Kidney epithelial cell (primary cell): Measurements from ENCODE around the gene HYAL3. TPM values are rescaled to one million over a fixed set of nuclear protein-coding genes. Genes with fewer than 3 reads are reported as not detected.
"Not testable (repeated sequence)": the region's sequence is repeated elsewhere in the genome, so short reads cannot be mapped to it uniquely, and the experiment has no call there.

ENCODE experiments used
- DNase-seq: peaks from one replicate; pipeline ENCODE4 v3.0.0-alpha.2; 2010; ENCODE audit warnings: low read depth
- H3K27me3 ChIP-seq: 2 replicates; pipeline ENCODE4 v1.6.0; 2011; ENCODE audit warnings: low read length; ENCODE audit not compliant: control insufficient read depth, insufficient read depth
- H3K36me3 ChIP-seq: 2 replicates; pipeline ENCODE4 v1.5.1; 2011; ENCODE audit warnings: low read length; ENCODE audit not compliant: control insufficient read depth, insufficient read depth
- H3K4me3 ChIP-seq: 2 replicates; pipeline ENCODE4 v1.5.1; 2011; ENCODE audit warnings: low read depth, mild to moderate bottlenecking, control low read depth, low read length
- CTCF ChIP-seq: IDR thresholded peaks from 2 replicates; pipeline ENCODE4 v1.5.1; 2011; ENCODE audit warnings: mild to moderate bottlenecking, moderate library complexity, low read length, control low read depth, inconsistent platforms; ENCODE audit not compliant: insufficient read depth, poor library complexity, severe bottlenecking
- total RNA-seq: library from RNA; depleted of rRNA; stranded (reverse); fragments of >200 nt; gene quantifications from 2 replicates; pipeline ENCODE4 v1.2.3, GENCODE V29; 2015

Gene HYAL3
- total RNA-seq, 1 donor from 2014 or later: 7.6 TPM

GRCh38 chr3:50246517-50246954 lies 52.7 kb downstream of the HYAL3 start:
- Histone ChIP-seq H3K36me3 (peaks cover 7% of the 10 kb centered on the region), H3K27me3 (no peaks in the 10 kb centered on the region), H3K4me3 (no peak overlapping the region)
- no peak for TF ChIP-seq CTCF
- peak; percentile 78 for DNase-seq

DNA sequence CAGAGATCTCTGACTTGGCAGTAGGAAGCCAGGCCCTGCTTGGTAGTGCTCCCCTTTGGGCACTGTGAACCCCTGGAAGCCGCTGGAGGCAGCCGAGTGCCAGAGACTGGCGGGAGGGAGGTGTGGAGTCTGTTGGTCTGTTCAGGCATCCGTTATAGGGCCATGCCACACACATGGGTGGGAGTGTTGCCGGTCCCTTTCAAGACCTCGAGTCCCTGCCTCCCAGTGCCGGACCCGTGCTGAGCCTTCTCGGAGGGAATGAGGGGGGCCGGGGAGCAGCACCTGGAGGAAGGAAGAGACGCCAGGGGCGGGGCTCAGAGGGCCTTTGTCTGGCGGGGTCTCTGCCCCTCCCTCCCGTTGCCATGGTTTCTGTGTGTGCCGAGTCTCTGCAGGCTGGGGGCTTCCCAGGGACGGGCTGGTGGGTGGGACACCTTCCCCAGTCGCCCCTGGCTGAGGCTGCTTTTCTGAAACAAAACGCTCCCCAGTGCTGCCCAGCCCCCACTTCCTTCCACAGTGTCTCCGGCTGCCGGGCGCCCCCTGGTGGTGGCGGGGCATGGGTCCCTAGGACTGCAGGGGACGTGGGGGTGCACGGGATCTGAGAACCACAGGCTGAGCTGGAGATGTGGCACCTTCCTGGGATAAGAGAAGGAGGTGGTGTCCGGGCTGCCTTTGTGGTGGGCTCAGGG lies 53.2 kb downstream of the HYAL3 start:
- peak; percentile 99 for TF ChIP-seq CTCF
- no peaks in the 10 kb centered on the region for H3K27me3 ChIP-seq
- DNase-seq: no peak
- H3K36me3 ChIP-seq: peaks cover 6% of the 10 kb centered on the region
- H3K4me3 ChIP-seq: peak overlapping the region; percentile 22

- no peak for DNase-seq
- peaks cover 4% of the 10 kb centered on the region for H3K36me3 ChIP-seq
- TF ChIP-seq CTCF: no peak
- no peaks in the 10 kb centered on the region for H3K27me3 ChIP-seq
- no peak overlapping the region for H3K4me3 ChIP-seq
Observed at GRCh38 chr3:50245251-50245745, 53.9 kb downstream of the HYAL3 start.

DNA sequence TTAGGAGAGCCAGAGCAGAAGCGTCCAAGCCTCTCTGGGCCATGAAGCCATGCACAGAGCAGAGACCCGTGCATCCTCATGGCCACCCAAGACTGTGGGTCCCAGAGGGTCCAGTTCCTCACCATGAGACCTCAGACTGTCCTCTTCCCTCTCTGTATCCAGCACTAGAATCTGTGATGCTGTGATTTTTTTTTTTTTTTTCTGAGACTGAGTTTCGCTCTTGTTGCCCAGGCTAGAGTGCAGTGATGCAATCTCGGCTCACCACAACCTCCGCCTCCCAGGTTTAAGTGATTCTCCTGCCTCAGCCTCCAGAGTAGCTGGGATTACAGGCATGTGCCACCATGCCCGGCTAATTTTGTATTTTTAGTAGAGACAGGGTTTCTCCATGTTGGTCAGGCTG lies 54.4 kb downstream of the HYAL3 start:
- H3K36me3 ChIP-seq, DNase-seq, H3K4me3 ChIP-seq, H3K27me3 ChIP-seq: not testable (repeated sequence)

DNA sequence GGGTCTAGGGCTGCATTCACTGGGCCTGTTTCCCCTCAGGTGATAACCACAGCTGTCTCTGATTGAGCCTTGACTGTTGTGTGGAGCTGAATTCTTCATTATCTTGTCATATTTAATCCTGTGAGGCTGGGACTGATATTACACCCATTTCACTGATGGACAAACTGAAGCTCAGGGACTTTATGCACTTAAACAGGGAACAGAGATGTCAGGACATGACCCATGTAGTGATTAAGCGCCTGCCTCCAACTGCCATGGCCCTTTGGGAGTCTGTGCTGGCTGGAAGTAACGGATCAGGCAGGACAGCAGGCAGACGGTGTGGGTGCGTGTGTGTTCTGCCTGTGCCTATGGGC lies 55.7 kb downstream of the HYAL3 start:
- no peak for DNase-seq
- Histone ChIP-seq H3K27me3 (no peaks in the 10 kb centered on the region), H3K36me3 (peaks cover 2% of the 10 kb centered on the region), H3K4me3 (no peak overlapping the region)
- no peak for TF ChIP-seq CTCF

GRCh38 chr3:50242851-50243542 lies 56.2 kb downstream of the HYAL3 start:
- TF ChIP-seq CTCF: no peak
- no peaks in the 10 kb centered on the region for H3K27me3 ChIP-seq
- no peak overlapping the region for H3K4me3 ChIP-seq
- DNase-seq: no peak
- H3K36me3 ChIP-seq: peaks cover 2% of the 10 kb centered on the region

Other genes starting within 250 kb of the HYAL3 start
- gene RBM5, start 210.5 kb downstream of the HYAL3 start, total RNA-seq: 84.5 and 94.1 TPM in 2 replicates
- gene SEMA3F, start 144.1 kb downstream of the HYAL3 start, total RNA-seq: 79.8 and 85.4 TPM in 2 replicates
- not detected in 2 replicates for gene GNAT1, start 107.8 kb downstream of the HYAL3 start, total RNA-seq
- 0.13 and 0.48 TPM in 2 replicates for gene SLC38A3, start 94.1 kb downstream of the HYAL3 start, total RNA-seq
- 208 and 221 TPM in 2 replicates for gene GNAI2, start 63.2 kb downstream of the HYAL3 start, total RNA-seq
- gene SEMA3B, start 30.3 kb downstream of the HYAL3 start, total RNA-seq: 17.9 and 18.4 TPM in 2 replicates
- gene LSMEM2, start 20.3 kb downstream of the HYAL3 start, total RNA-seq: not detected in 2 replicates
- 77.7 and 113 TPM in 2 replicates for gene IFRD2, start 7.0 kb downstream of the HYAL3 start, total RNA-seq
- 8.5 and 12.3 TPM in 2 replicates for gene NAA80, start within 50 bp of the HYAL3 start, total RNA-seq
- gene HYAL1, start 4.2 kb upstream of the HYAL3 start, total RNA-seq: 0.14 TPM in 1 of 2 replicates, not detected in the other
- gene HYAL2, start 23.3 kb upstream of the HYAL3 start, total RNA-seq: 89.3 and 104 TPM in 2 replicates
- gene TUSC2, start 28.8 kb upstream of the HYAL3 start, total RNA-seq: 40.3 and 58.3 TPM in 2 replicates
- gene RASSF1, start 41.4 kb upstream of the HYAL3 start, total RNA-seq: 16.6 and 19.9 TPM in 2 replicates
- 1.7 TPM in 1 of 2 replicates, not detected in the other for gene ZMYND10, start 46.3 kb upstream of the HYAL3 start, total RNA-seq
- gene NPRL2, start 51.4 kb upstream of the HYAL3 start, total RNA-seq: 18.0 and 19.0 TPM in 2 replicates
- 22.3 and 24.0 TPM in 2 replicates for gene CYB561D2, start 51.5 kb upstream of the HYAL3 start, total RNA-seq
- 82.5 and 90.0 TPM in 2 replicates for gene TMEM115, start 60.1 kb upstream of the HYAL3 start, total RNA-seq
- gene CACNA2D2, start 204.2 kb upstream of the HYAL3 start, total RNA-seq: 0.21 and 0.55 TPM in 2 replicates